GM18507 (cell line): ENCODE measurements around the gene TMEM126B.
A peak's percentile ranks its signal among the peaks of the same experiment; 100 is the strongest.
"Not testable (repeated sequence)": the region's sequence is repeated elsewhere in the genome, so short reads cannot be mapped to it uniquely, and the experiment has no call there.

ENCODE experiments used
- DNase-seq: peaks from one replicate; pipeline ENCODE4 v3.0.0; 2011; ENCODE audit warnings: low read depth; ENCODE audit not compliant: insufficient read length; ENCODE audit errors: extremely low spot score
- FAIRE-seq: peaks from 2 replicates; lab custom pipeline; 2011; peaks lifted over from hg19 to GRCh38; lab: Jason Lieb, UNC

TMEM126B gene

DNA sequence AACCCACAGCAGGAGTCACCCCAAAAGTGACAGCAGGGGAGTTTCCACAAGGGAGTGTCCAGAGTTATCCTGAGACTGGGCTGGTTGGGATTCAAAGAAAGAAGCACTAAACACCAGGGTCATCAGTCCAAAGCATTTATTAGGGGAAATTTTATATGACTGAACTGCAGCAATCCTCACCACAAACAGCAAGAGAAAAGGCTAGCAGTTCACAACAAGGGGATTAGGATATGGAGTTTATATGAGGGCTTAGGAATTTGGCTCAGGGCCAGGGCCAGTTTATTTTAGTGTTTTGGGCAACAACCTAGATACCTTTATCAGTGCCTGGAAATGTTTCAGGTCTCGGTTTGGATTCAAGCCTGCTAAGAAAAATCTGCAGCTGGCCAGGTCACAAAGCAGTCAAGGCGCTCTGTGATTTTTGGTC is 14.8 kb downstream of the TMEM126B start:
- no peak for FAIRE-seq
- DNase-seq = no peak

DNA sequence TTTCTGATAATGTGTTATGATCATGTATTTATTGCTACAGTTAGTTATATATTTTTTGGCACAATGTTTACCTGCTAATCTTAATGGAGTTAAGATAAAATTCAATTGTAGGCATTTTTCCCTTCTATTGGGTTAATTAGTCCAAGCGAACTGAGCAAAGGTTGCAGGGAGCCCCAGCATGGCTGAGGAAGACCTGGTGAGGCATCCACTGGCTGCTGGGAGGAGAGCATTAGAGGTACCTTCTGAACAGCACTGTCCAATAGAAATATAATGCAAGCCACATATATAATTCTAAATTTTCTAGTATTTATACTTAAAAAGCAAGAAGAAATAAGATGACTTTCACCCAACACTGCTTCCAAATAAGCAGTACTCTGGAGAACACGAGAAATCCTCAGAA is 18.7 kb downstream of the TMEM126B start:
- DNase-seq (no peak), FAIRE-seq (no peak)

GRCh38 chr11:85647604-85648299 is 19.4 kb downstream of the TMEM126B start, which contains the start of gene TMEM126A:
TSS of gene TMEM126A (plus strand) at chr11:85647967. CDS start at chr11:85650256, 2,289 bp downstream.
- peak; percentile 95 for FAIRE-seq
- peak; percentile 80 for DNase-seq

GRCh38 chr11:85651118-85651517 is 22.7 kb downstream of the TMEM126B start:
- no peak for FAIRE-seq
- DNase-seq = no peak

- DNase-seq (no peak), FAIRE-seq (no peak)
These were observed 24.5 kb downstream of the TMEM126B start for GRCh38 chr11:85652786-85653447.

DNA sequence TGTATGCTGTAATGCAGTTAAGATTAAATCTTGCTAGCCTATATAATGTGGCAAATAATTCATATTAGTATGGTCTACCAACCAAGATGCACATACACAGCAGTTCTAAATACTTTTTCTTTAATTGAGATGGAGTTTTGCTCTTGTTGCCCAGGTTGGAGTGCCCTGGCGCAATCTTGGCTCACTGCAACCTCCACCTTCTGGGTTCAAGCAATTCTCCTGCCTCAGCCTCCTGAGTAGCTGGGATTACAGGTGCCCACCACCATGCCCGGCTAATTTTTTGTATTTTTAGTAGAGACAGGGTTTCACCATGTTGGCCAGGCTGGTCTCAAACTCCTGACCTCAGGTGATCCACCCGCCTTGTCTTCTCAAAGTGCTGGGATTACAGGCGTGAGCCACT is 25.9 kb downstream of the TMEM126B start:
- FAIRE-seq, DNase-seq: not testable (repeated sequence)

DNA sequence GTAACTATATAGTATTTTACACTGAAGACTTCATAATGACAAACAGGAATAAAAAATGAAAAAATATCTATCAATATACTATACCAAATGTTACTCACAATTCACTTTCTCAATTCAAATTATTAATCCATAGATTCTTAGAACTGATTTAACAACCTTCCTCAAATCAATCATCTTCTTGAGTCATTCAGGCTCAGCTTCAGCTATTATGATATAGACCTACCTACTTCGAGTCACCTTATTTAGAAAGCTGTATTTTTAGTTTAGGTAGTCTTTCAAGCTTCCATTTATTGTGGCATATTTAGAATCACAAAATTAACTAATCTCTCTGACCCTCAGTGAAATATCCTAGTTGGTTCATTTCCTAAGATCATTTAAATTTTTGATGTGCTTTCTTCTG is 28.4 kb downstream of the TMEM126B start:
- no peak for DNase-seq
- FAIRE-seq = no peak

GRCh38 chr11:85658180-85658579 is 29.8 kb downstream of the TMEM126B start:
- FAIRE-seq = no peak

DNA sequence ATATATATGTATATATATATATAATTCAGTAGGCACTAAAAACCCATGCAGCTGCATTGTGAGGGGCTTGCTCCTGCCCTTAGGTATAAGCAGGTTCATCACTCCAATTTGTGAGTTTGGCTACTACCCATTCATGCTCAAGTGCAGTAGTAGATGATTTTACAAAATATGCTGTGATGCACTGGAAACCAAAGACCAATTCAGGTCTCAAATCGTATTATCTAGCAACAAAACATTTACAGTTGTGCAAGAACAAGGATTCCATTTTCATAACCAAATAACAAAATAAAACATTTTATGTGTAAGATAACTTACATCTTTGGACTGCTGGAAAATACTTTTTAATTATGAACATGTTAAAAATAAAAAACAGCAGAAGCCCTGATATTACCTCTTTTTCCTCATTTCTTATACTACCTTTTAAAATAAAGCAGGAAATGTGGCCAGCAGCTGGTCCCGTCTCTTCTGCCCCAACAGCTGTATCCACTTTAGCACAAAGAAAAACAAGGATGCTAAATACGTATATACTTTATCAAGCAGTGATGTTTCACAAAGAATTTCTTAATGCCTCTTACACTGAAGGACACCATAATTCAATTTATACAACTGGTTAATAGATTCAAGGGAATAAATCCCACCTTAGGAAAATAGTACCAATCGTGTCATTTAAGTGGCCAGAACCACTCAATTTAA is 33.7 kb downstream of the TMEM126B start:
- FAIRE-seq (no peak), DNase-seq (no peak)

More at GRCh38 chr11:85658180-85658579, 29.8 kb downstream of the TMEM126B start:
- DNase-seq = no peak

- no peak for FAIRE-seq
- no peak for DNase-seq
These were observed 34.8 kb downstream of the TMEM126B start for GRCh38 chr11:85663080-85663752.

- DNase-seq (peak; percentile 57), FAIRE-seq (peak; percentile 67)
These were observed 35.6 kb downstream of the TMEM126B start for GRCh38 chr11:85663753-85664614.

GRCh38 chr11:85664615-85665481 is 36.5 kb downstream of the TMEM126B start, which contains the start of gene CREBZF:
TSS of gene CREBZF (minus strand) at chr11:85665129. CDS start at chr11:85664875, 254 bp downstream.
- FAIRE-seq = peak; percentile 95
- DNase-seq = peak; percentile 86

GRCh38 chr11:85665733-85666132 is 37.3 kb downstream of the TMEM126B start:
- DNase-seq (no peak), FAIRE-seq (no peak)

DNA sequence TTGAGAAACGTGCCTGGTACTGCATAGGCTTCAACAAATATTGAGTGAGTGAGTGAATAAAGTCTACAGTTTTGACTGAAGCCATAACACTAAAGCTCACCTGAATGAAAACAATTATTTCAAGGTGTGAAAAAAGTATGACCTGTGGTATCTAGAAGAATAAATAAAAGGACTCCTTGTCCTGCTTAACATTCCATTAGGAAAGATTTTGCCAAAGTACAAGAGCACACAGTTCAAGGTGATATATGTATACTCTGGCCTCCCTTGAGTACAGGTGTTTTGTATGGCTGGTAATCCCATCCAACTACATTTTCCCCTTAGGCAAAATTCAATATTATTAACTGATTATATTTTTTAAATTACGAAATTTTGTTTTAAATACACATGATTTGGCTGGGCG is 38.3 kb downstream of the TMEM126B start:
- FAIRE-seq = no peak

GRCh38 chr11:85668157-85668556 is 39.8 kb downstream of the TMEM126B start:
- FAIRE-seq (no peak), DNase-seq (no peak)

More for the DNA sequence above, 38.3 kb downstream of the TMEM126B start:
- no peak for DNase-seq

- FAIRE-seq, DNase-seq: not testable (repeated sequence)
These were observed 42.7 kb downstream of the TMEM126B start for GRCh38 chr11:85670949-85671663.
